Fibroblast of lung (primary cell): ENCODE results near the gene ARFIP1.

Experiments used
- CTCF ChIP-seq, 2 donors: IDR thresholded peaks in 1 of 2; conservative IDR thresholded peaks in 1 of 2; 1 replicate in 1 of 2; 2 replicates in 1 of 2; pipeline ENCODE4 v1.5.1; 2011 to 2012; ENCODE audit warnings: low read length in 2 of 2, control low read depth in 1 of 2, inconsistent platforms in 1 of 2, low read depth in 1 of 2, mild to moderate bottlenecking in 1 of 2
- EZH2 ChIP-seq: IDR thresholded peaks from 2 replicates; pipeline ENCODE4 v1.5.1; 2012; ENCODE audit warnings: low read length, control low read depth, mild to moderate bottlenecking; ENCODE audit errors: missing control alignments

DNA sequence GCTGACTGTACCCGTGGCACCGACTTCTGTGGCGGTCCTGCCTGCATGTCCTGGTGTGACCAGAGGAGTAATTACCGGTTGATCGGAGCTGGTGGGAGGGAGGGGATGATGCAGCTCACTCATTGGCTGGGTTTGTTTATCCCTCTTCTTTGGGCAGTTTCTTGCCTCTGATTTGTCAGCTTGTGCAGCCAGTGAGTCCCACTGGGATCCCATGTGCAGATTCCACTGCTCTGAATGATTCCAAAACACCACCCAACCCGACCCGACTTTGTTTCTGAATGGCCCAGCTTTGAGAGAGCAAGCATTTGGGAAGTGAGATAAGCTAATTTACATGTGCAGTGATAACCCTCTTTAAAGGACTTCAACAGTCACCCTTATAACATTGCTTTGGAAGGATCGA lies 170.2 kb downstream of the ARFIP1 start:
- TF ChIP-seq CTCF (conservative IDR thresholded peaks at IDR 0.05 in 1 of 2, IDR thresholded peaks at IDR 0.05 in 1 of 2; ENCODE audit: low read depth in 1 of 2, low read length in 2 of 2) (no peak), EZH2 (no peak)
